Activated naive CD4-positive, alpha-beta T cell treated with anti-CD3 and anti-CD28 coated beads for 36 hours (primary cell): ENCODE data around the gene S1PR3. TPM values are rescaled to one million over a fixed set of nuclear protein-coding genes. Genes with fewer than 3 reads are reported as not detected.
"Not testable (repeated sequence)": the region's sequence is repeated elsewhere in the genome, so short reads cannot be mapped to it uniquely, and the experiment has no call there.

Experiments
- CTCF ChIA-PET: fragments of 350-600 bp; sonication (Branson Sonifier 250); formaldehyde crosslinking; loops from one replicate; lab custom pipeline; 2021; ENCODE audit warnings: antibody characterized with exemption; lab: Charles Lee
- DNase-seq: peaks from one replicate; pipeline ENCODE4 v3.0.0-alpha.2; 2020
- H3K27ac Mint-ChIP-seq: one replicate; pipeline ENCODE4 v1.8.0; 2021; ENCODE audit warnings: mild to moderate bottlenecking, mixed read lengths
- H3K27me3 Mint-ChIP-seq: one replicate; pipeline ENCODE4 v1.8.0; 2021; ENCODE audit warnings: low read depth, mixed read lengths
- H3K36me3 Mint-ChIP-seq: one replicate; pipeline ENCODE4 v1.8.0; 2021; ENCODE audit warnings: low read depth, mixed read lengths
- H3K4me1 Mint-ChIP-seq: one replicate; pipeline ENCODE4 v1.8.0; 2021; ENCODE audit warnings: low read depth, mixed read lengths
- H3K4me3 Mint-ChIP-seq: one replicate; pipeline ENCODE4 v1.8.0; 2021; ENCODE audit warnings: mild to moderate bottlenecking, moderate library complexity, mixed read lengths
- H3K9me3 Mint-ChIP-seq: one replicate; pipeline ENCODE4 v1.8.0; 2021; ENCODE audit warnings: mixed read lengths
- intact Hi-C: fragments of 100-400 bp; cut with micrococcal nuclease; formaldehyde crosslinking; loops from one replicate; pipeline ENCODE4 v1.15.1; 2023
- total RNA-seq, 2 experiments: library from RNA; stranded (reverse); gene quantifications; one replicate each; pipeline ENCODE4 v1.2.3, GENCODE V29; 2021

Gene S1PR3
- 1 to 10 TPM in 1 of 2 experiments, under 1 TPM in 1; 0.91 to 1.4 TPM for total RNA-seq

DNA sequence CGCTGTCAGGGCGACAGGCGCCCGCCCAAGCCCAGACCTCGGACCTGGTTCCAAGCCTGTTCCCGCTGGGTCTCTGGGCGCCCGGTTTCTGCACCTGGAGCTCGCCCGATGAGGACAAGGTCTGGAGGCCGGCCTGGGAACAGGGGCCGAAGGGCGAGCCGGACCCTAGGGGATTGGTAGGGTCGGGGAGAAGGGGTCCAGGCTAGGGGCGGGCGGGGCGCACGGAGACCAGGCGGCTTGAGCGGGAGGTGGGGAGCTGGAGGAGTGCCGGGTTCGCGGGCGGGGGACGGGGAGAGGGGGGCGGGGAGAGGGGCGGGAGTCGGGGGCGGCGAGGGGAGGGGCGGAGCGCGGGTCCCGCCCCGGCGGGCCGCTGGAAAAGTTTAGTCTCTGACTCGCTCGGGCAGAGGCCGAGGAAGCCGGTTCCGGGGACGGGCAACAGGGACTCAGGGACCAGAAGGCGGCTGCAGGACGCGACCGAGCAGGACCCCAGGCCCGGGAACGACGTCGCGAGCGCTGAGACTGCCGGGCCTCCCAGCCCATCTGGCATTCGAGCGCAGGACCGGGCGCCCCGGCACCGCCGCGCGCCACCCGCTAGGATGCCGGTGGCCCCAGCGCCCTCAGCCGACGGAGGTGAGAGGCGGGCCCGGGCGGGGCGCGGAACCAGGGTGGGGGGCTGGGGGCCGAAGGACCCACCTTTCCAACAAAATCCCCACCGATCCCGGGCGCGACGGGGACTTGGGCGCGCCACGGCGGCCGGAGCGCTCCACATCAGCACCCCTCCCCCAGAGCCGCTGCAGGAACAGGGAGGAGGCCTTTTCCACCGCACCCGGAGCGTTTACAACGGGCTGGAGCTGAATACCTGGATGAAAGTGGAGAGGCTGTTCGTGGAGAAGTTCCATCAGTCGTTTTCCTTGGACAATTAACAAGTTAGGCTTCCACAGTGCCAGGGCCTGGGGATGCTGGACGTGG lies at the start of gene S1PR3:
TSS of gene S1PR3 (plus strand) at position 403 of the 969 bp plus-strand sequence. CDS start 9,733 bp downstream, outside the sequence.
- peak; percentile 45 for DNase-seq
- intact Hi-C loops = no loop called here
- no peak within 1 kb of the TSS for H3K27ac Mint-ChIP-seq
- peaks cover 40% of the 10 kb centered on the region for H3K27me3 Mint-ChIP-seq
- CTCF ChIA-PET = no interaction called here
- peak within 1 kb of the TSS; percentile 67 for H3K4me3 Mint-ChIP-seq
- H3K9me3 Mint-ChIP-seq = no peaks in the 10 kb centered on the region
- no peaks in the 10 kb centered on the region for H3K36me3 Mint-ChIP-seq
- H3K4me1 Mint-ChIP-seq = peaks cover 35% of the 10 kb centered on the region

DNA sequence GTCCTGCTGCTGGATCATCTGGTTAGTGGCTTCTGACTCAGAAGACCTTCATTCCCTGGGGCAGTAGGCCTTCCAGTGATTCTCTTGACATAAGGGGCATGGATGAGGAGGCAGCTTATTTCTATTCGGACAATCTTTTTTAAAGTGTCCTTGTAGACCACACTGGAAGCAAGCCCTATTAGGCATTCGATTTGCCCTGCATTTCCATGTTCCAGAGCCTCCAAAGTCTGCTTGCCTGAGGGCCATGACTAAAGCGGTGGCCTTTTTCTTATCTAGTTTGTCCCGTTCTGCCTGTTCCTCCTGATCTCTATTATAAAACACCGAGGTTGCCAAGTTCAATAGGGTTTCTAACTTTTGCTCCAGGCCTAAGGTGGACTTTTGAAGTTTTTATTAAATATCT lies 49.7 kb upstream of the S1PR3 start:
- H3K27ac Mint-ChIP-seq, intact Hi-C loops, H3K36me3 Mint-ChIP-seq, H3K9me3 Mint-ChIP-seq, H3K4me3 Mint-ChIP-seq, H3K27me3 Mint-ChIP-seq, DNase-seq, H3K4me1 Mint-ChIP-seq, CTCF ChIA-PET: not testable (repeated sequence)

- no peaks in the 10 kb centered on the region for H3K4me1 Mint-ChIP-seq
- no peaks in the 10 kb centered on the region for H3K27me3 Mint-ChIP-seq
- intact Hi-C loops = no loop called here
- H3K36me3 Mint-ChIP-seq = no peaks in the 10 kb centered on the region
- H3K27ac Mint-ChIP-seq = no peak overlapping the region
- CTCF ChIA-PET = no interaction called here
- no peak overlapping the region for H3K4me3 Mint-ChIP-seq
- H3K9me3 Mint-ChIP-seq = no peaks in the 10 kb centered on the region
- no peak for DNase-seq
Observed at GRCh38 chr9:88942411-88942810, 48.9 kb upstream of the S1PR3 start.

DNA sequence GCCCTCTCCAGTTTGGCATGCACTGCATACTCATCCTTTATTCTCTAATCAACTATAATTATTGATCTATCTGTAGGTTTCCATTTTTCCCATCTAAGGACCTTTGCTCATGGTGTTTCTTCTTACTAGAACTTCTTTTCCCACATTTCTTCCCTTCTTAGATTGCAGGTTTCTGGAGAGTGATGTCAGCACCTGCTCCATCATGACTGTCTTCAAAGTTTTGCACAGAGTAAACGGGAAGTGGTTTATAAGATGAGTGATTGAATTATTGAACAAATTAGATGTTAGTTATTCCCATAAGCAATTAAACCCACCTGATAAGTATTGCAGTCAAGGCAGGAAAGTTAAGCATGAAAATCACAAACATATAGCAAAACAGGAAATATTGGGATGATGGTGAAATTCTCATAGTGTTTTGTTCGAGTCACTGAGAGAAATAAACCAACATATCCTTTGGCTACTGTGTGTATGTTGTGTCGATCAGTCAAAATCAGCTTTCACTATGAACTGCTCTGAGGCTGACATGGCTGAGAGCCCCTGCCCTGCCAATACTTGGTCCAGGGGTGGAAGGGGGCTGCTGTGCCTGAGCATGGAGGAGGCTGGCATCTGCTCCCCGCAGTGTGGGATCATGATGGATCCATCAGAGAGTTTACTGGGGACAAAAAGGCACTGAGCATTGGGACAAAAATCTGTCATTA lies 45.5 kb upstream of the S1PR3 start:
- CTCF ChIA-PET = no interaction called here
- H3K4me1 Mint-ChIP-seq = peaks cover 4% of the 10 kb centered on the region
- peaks cover 6% of the 10 kb centered on the region for H3K27me3 Mint-ChIP-seq
- H3K9me3 Mint-ChIP-seq = no peaks in the 10 kb centered on the region
- H3K36me3 Mint-ChIP-seq = no peaks in the 10 kb centered on the region
- intact Hi-C loops = no loop called here
- H3K27ac Mint-ChIP-seq = no peak overlapping the region
- no peak overlapping the region for H3K4me3 Mint-ChIP-seq
- DNase-seq = no peak

DNA sequence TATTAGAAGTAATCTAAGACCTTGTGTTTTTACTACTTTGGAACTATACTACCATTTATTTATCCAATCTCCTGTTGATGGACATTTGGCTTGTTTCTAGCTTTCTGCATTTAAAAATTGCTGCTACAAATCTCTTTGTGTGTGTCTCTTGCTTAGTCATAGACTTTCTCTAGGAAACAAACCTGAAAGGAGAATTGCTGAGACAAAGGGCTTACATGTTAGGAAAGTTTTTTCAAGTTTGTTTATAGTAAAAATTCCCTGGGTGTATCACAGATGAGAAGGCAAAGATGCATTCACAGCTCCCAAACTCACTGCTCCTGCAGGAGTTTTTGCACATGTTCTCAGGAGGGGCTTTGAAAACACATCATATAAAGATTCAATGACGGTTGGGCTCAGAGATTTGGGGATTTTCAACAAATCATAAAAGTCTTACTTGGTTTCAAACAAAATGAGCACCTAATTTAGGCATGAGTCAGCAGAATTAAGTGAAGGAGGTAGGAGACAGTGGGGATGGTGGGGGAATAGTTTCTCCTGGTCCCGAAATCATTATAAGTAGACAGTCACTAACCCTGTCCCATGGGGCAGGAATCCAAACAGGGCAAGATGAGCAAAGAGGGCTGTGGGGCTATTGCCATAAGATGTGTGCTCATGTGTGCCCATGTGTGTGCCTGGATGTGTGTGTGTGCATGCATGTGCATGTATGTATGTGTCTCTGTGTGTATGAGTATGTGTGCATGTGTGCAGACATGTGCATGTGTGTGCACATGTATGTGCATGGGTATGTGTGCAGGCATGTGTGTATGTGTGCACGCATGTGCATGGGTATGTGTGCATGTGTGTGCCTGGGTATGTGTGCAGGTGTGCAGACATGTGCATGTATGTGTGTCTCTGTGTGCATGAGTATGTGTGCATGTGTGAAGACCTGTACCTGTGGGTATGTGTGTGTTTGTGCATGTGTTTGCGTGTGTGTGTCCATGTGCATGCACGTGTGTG lies 43.4 kb upstream of the S1PR3 start:
- CTCF ChIA-PET = no interaction called here
- H3K36me3 Mint-ChIP-seq = no peaks in the 10 kb centered on the region
- DNase-seq = no peak
- H3K27me3 Mint-ChIP-seq = peaks cover 10% of the 10 kb centered on the region
- H3K27ac Mint-ChIP-seq = no peak overlapping the region
- H3K4me1 Mint-ChIP-seq = peaks cover 4% of the 10 kb centered on the region
- H3K9me3 Mint-ChIP-seq = no peaks in the 10 kb centered on the region
- intact Hi-C loops = no loop called here
- H3K4me3 Mint-ChIP-seq = no peak overlapping the region

DNA sequence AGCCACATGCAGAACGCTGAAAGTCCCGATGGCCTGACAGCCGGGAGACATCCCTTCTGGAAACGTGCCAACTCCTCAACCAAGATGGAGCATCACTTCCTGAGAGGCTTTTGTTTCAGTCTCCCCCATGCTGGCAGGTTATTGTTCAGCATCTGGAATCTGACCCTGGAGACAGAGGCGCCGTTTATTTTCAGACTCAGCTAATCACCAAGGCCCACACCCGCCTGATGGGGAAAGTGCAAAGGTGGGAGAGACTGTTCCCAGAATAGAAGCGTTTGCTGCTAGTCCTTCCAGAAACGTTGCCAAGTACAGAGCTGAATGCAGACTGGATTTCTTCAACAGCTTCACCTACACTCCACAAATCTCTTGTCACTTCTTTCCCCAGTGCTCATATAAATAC lies 41.8 kb upstream of the S1PR3 start:
- H3K9me3 Mint-ChIP-seq = no peaks in the 10 kb centered on the region
- no peak overlapping the region for H3K27ac Mint-ChIP-seq
- no peak overlapping the region for H3K4me3 Mint-ChIP-seq
- H3K36me3 Mint-ChIP-seq = no peaks in the 10 kb centered on the region
- peaks cover 6% of the 10 kb centered on the region for H3K4me1 Mint-ChIP-seq
- CTCF ChIA-PET = no interaction called here
- intact Hi-C loops = no loop called here
- no peak for DNase-seq
- peaks cover 13% of the 10 kb centered on the region for H3K27me3 Mint-ChIP-seq

GRCh38 chr9:88949961-88950340 lies 41.3 kb upstream of the S1PR3 start:
- H3K4me1 Mint-ChIP-seq = peaks cover 6% of the 10 kb centered on the region
- H3K9me3 Mint-ChIP-seq = no peaks in the 10 kb centered on the region
- CTCF ChIA-PET = no interaction called here
- intact Hi-C loops = no loop called here
- H3K36me3 Mint-ChIP-seq = no peaks in the 10 kb centered on the region
- no peak overlapping the region for H3K4me3 Mint-ChIP-seq
- H3K27ac Mint-ChIP-seq = no peak overlapping the region
- peak; percentile 34 for DNase-seq
- H3K27me3 Mint-ChIP-seq = peaks cover 14% of the 10 kb centered on the region

- H3K4me1 Mint-ChIP-seq = peaks cover 6% of the 10 kb centered on the region
- no peak overlapping the region for H3K4me3 Mint-ChIP-seq
- intact Hi-C loops = no loop called here
- no peak overlapping the region for H3K27ac Mint-ChIP-seq
- CTCF ChIA-PET = no interaction called here
- H3K27me3 Mint-ChIP-seq = peaks cover 17% of the 10 kb centered on the region
- DNase-seq = no peak
- H3K36me3 Mint-ChIP-seq = no peaks in the 10 kb centered on the region
- H3K9me3 Mint-ChIP-seq = no peaks in the 10 kb centered on the region
Observed at GRCh38 chr9:88950341-88951154, 40.7 kb upstream of the S1PR3 start.

DNA sequence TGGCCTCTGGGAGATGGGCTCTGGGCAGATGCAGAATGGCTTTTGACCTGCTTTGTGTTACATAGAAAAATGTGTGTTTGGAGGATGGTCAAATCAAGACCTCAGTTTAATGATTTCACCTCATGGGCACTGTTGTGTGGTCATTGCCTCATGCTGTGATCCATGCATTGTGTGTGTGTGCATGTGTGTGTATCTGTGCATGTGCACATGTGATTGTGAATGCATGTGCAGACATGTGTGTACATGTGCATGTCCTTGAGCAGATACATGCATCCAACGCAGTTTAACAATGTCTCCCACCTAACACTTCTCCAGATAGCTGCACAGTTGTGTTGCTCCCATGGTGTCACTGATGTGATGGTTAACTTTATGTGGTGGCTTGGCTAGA lies 40.1 kb upstream of the S1PR3 start:
- H3K9me3 Mint-ChIP-seq = no peaks in the 10 kb centered on the region
- no peak overlapping the region for H3K4me3 Mint-ChIP-seq
- H3K36me3 Mint-ChIP-seq = no peaks in the 10 kb centered on the region
- no peak overlapping the region for H3K27ac Mint-ChIP-seq
- intact Hi-C loops = no loop called here
- peaks cover 21% of the 10 kb centered on the region for H3K27me3 Mint-ChIP-seq
- peaks cover 6% of the 10 kb centered on the region for H3K4me1 Mint-ChIP-seq
- DNase-seq = no peak
- CTCF ChIA-PET = no interaction called here

DNA sequence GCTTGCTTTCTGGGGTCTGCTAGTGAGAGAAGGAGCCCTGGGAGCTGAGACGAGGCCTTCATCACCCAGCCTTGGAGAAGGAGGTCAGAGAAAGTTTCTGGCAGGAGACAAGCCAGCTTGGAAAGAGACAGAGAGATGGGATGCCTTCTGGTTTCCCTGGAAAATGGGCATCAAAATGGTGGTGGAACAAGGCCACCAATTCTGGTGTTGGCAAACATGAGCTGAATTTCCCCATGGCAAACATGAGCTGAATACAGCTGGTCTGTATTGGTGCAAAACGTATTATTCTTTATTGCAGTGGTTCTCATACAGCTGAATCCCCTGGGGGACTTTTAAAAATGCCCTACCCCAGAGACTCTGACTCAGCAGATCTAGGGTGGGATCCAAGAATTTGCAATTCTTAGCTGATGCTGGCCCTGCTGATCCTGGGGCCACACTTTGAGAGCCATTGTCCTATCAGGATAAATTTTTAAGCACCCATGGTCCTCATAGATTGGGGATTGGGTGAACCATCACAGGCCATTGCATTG lies 39.1 kb upstream of the S1PR3 start:
- Mint-ChIP-seq H3K9me3 (no peaks in the 10 kb centered on the region), H3K36me3 (no peaks in the 10 kb centered on the region), H3K4me1 (peaks cover 6% of the 10 kb centered on the region), H3K27me3 (peaks cover 23% of the 10 kb centered on the region), H3K4me3 (no peak overlapping the region), H3K27ac (no peak overlapping the region)
- DNase-seq = no peak
- intact Hi-C loops = no loop called here
- CTCF ChIA-PET = interaction anchor here (0.9 kb wide), 1 partner anchor 20 kb away, joined by 3 read pairs; no protein-coding TSS in a partner anchor

DNA sequence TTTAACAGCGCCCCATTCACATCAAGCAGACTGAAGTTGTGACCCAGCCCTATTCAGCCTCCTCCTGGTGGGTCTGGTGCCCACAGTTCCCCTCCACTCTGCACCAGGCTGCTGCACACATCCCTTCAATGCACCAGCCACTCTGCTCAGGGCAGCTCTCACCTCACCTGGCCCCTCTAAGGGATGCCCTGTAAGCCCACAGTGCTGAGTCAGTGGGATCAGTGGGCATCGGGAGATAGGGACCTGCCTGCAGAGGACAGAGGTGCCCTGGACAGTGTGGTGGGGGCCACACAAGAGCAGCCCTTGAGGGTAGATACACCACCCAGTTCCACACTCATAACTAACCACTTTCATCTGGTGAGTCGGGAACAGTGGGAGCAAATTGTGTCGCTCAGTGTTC lies 38.3 kb upstream of the S1PR3 start:
- intact Hi-C loops = no loop called here
- no peak overlapping the region for H3K27ac Mint-ChIP-seq
- no peaks in the 10 kb centered on the region for H3K9me3 Mint-ChIP-seq
- DNase-seq = no peak
- H3K4me3 Mint-ChIP-seq = no peak overlapping the region
- CTCF ChIA-PET = interaction anchor here (0.9 kb wide), 1 partner anchor 19 kb away, joined by 3 read pairs; no protein-coding TSS in a partner anchor
- H3K27me3 Mint-ChIP-seq = peaks cover 23% of the 10 kb centered on the region
- H3K4me1 Mint-ChIP-seq = peaks cover 6% of the 10 kb centered on the region
- no peaks in the 10 kb centered on the region for H3K36me3 Mint-ChIP-seq
